ENCODE results near the gene PPP1R16B. TPM values are rescaled to one million over a fixed set of nuclear protein-coding genes. Genes with fewer than 3 reads are reported as not detected.

The PPP1R16B gene
- polyA plus RNA-seq, 2 of the 4 experiments (the other 2 are of a cell fraction), result 0.17 to 0.31 TPM

- 70% methylated on average over 11 of the region's 12 CpGs for WGBS (ENCODE audit: missing lambda C conversion rate)
- H3K27ac ChIP-seq, result no peak overlapping the region
- H3K9me3 ChIP-seq, result no peaks in the 10 kb centered on the region
- CTCF ChIA-PET, result interaction anchor here (0.6 to 1.9 kb wide), 2 partner anchors 14 to 1075 kb away, joined by 3 to 4 read pairs; no protein-coding TSS in a partner anchor
- TF ChIP-seq CHD2 (IDR thresholded peaks at IDR 0.05; ENCODE audit: low read length, partially characterized antibody), result no peak
- no peak for FAIRE-seq
- no peak for ATAC-seq
- DNase-seq (ENCODE audit: low read depth in 1 of 2, low spot score in 1 of 2), result no peak
- POLR2A ChIA-PET, result no interaction called here
- H3K4me3 ChIP-seq, result no peak overlapping the region
- no peaks in the 10 kb centered on the region; the same call in 2 of the 3 replicates for H3K4me1 ChIP-seq
- H3K4me2 ChIP-seq, result no peak overlapping the region
These were observed 57.7 kb downstream of the PPP1R16B start for GRCh38 chr20:38863024-38863851.

- no peak overlapping the region for H3K4me3 ChIP-seq
- POLR2A ChIA-PET, result no interaction called here
- no peak overlapping the region for H3K27ac ChIP-seq
- FAIRE-seq (no peak), DNase-seq (ENCODE audit: low read depth in 1 of 2, low spot score in 1 of 2) (no peak), ATAC-seq (no peak)
- no peaks in the 10 kb centered on the region; the same call in 2 of the 3 replicates for H3K4me1 ChIP-seq
- H3K4me2 ChIP-seq, result no peak overlapping the region
- TF ChIP-seq ATOH8 (CRISPR knock-in tag; IDR thresholded peaks at IDR 0.05; ENCODE audit: low read depth) (no peak), BHLHE40 (IDR thresholded peaks at IDR 0.05; ENCODE audit: low read depth, low read length) (no peak), RNF2 (IDR thresholded peaks at IDR 0.05; ENCODE audit: borderline replicate concordance, low read depth) (no peak), HOXB5 (CRISPR knock-in tag; IDR thresholded peaks at IDR 0.05) (no peak)
- no peaks in the 10 kb centered on the region for H3K9me3 ChIP-seq
- 70% methylated on average over 4 of the region's 5 CpGs for WGBS (ENCODE audit: missing lambda C conversion rate)
- CTCF ChIA-PET, result no interaction called here
These were observed 59.2 kb downstream of the PPP1R16B start for GRCh38 chr20:38864662-38865061.

- CTCF ChIA-PET, result interaction anchor here (1.0 to 1.4 kb wide), 4 partner anchors 9 to 28 kb away, joined by 3 to 5 read pairs (median 4); no protein-coding TSS in a partner anchor
- no peak for FAIRE-seq
- H3K4me2 ChIP-seq, result no peak overlapping the region
- peaks cover 11% of the 10 kb centered on the region for H3K4me1 ChIP-seq
- no peaks in the 10 kb centered on the region for H3K9me3 ChIP-seq
- H3K4me3 ChIP-seq, result no peak overlapping the region
- no peak overlapping the region for H3K27ac ChIP-seq
- no peak for ATAC-seq
- no peak for DNase-seq (ENCODE audit: low read depth in 1 of 2, low spot score in 1 of 2)
- 75% methylated on average over 12 of the region's 12 CpGs for WGBS (ENCODE audit: missing lambda C conversion rate)
- POLR2A ChIA-PET, result no interaction called here
- TF ChIP-seq ZC3H11A (IDR thresholded peaks at IDR 0.05) (no peak), SMC3 (IDR thresholded peaks at IDR 0.05) (no peak), HEYL (CRISPR knock-in tag; IDR thresholded peaks at IDR 0.05) (no peak), JUN (IDR thresholded peaks at IDR 0.05) (no peak)
These were observed 61.0 kb downstream of the PPP1R16B start for GRCh38 chr20:38866265-38867061.

GRCh38 chr20:38867062-38867359, 61.5 kb downstream of the PPP1R16B start:
- no peak overlapping the region for H3K27ac ChIP-seq
- no peak overlapping the region for H3K4me2 ChIP-seq
- H3K9me3 ChIP-seq, result no peaks in the 10 kb centered on the region
- H3K4me3 ChIP-seq, result no peak overlapping the region
- ChIA-PET POLR2A (no interaction called here), CTCF (interaction anchor here (1.0 to 1.4 kb wide), 3 partner anchors 10 to 76 kb away, joined by 3 to 5 read pairs (median 4); no protein-coding TSS in a partner anchor)
- peaks cover 16% of the 10 kb centered on the region for H3K4me1 ChIP-seq
- TF ChIP-seq FOSB (CRISPR knock-in tag; IDR thresholded peaks at IDR 0.05) (no peak), HES2 (IDR thresholded peaks at IDR 0.05) (no peak), RAD21 (conservative IDR thresholded peaks at IDR 0.05 in 1 of 2, IDR thresholded peaks at IDR 0.05 in 1 of 2) (no peak), CEBPB (IDR thresholded peaks at IDR 0.05) (no peak), KDM5A (IDR thresholded peaks at IDR 0.05) (no peak), JUN (IDR thresholded peaks at IDR 0.05) (no peak)
- WGBS (ENCODE audit: missing lambda C conversion rate), result 59% methylated on average over 4 of the region's 4 CpGs
- ATAC-seq, result no peak
- DNase-seq (ENCODE audit: low read depth in 1 of 2, low spot score in 1 of 2), result no peak
- no peak for FAIRE-seq

All from A549 (cell line).